Activated T-helper 1 cell treated with anti-CD3 and anti-CD28 coated beads, Interleukin-12 subunit alpha, Interleukin-12 subunit beta, Interleukin-2, Interleukin-4 antibody, amounts not matched to agents 30 ng/mL and 10 ng/mL and 1 ng/mL, durations not matched to agents 14 hours and 24 hours and 36 hours (primary cell): ENCODE measurements around the gene GPR158. TPM values are rescaled to one million over a fixed set of nuclear protein-coding genes. Genes with fewer than 3 reads are reported as not detected.
"Not testable (repeated sequence)": the region's sequence is repeated elsewhere in the genome, so short reads cannot be mapped to it uniquely, and the experiment has no call there.

ENCODE experiments used
- DNase-seq: peaks from one replicate; pipeline ENCODE4 v3.0.0; 2021; ENCODE audit warnings: low spot score
- H3K27ac Mint-ChIP-seq: one replicate; pipeline ENCODE4 v1.8.0; 2021; ENCODE audit warnings: mild to moderate bottlenecking, mixed read lengths
- H3K27me3 Mint-ChIP-seq: one replicate; pipeline ENCODE4 v1.8.0; 2022; ENCODE audit warnings: mild to moderate bottlenecking, moderate library complexity, mixed read lengths; ENCODE audit not compliant: insufficient read depth
- H3K36me3 Mint-ChIP-seq: one replicate; pipeline ENCODE4 v1.8.0; 2021; ENCODE audit warnings: low read depth, mixed read lengths
- H3K4me1 Mint-ChIP-seq: one replicate; pipeline ENCODE4 v1.8.0; 2021; ENCODE audit warnings: low read depth, mixed read lengths
- H3K4me3 Mint-ChIP-seq: one replicate; pipeline ENCODE4 v1.8.0; 2021; ENCODE audit warnings: mild to moderate bottlenecking, moderate library complexity, mixed read lengths
- H3K9me3 Mint-ChIP-seq: one replicate; pipeline ENCODE4 v1.8.0; 2021; ENCODE audit warnings: mixed read lengths
- intact Hi-C: fragments of 100-400 bp; cut with micrococcal nuclease; formaldehyde crosslinking; loops from one replicate; pipeline ENCODE4 v1.15.1; 2024
- total RNA-seq: library from RNA; stranded (reverse); gene quantifications from 2 replicates; pipeline ENCODE4 v1.2.3, GENCODE V29; 2022

The GPR158 gene
- total RNA-seq, 1 donor from 2014 or later = not detected

GRCh38 chr10:25285809-25286208, 111.0 kb downstream of the GPR158 start:
- H3K27me3 Mint-ChIP-seq = no peaks in the 10 kb centered on the region
- no peak overlapping the region for H3K4me3 Mint-ChIP-seq
- H3K9me3 Mint-ChIP-seq = peaks cover 13% of the 10 kb centered on the region
- intact Hi-C loops = no loop called here
- no peak overlapping the region for H3K27ac Mint-ChIP-seq
- no peaks in the 10 kb centered on the region for H3K4me1 Mint-ChIP-seq
- H3K36me3 Mint-ChIP-seq = no peaks in the 10 kb centered on the region
- no peak for DNase-seq

DNA sequence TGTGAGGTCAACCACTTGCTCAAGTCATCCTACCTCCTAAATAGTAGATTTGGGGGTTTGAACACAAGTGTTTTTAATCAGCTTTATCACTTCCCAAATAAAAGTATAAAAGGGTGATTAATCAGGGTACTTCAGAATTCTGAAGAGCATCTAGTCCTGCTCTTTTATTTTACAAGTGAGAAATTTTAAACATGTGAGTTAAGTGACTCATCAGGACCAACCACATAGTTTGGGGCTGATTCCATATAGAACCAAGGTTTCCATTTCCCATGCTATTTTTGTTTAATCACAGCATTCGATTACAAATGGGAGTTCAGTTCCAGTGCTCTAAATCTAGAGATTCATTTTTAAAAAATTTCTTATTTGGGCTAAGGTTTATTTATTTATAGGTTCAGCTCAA, 113.4 kb downstream of the GPR158 start:
- DNase-seq = no peak
- Mint-ChIP-seq H3K27ac (no peak overlapping the region), H3K4me3 (no peak overlapping the region), H3K9me3 (peaks cover 13% of the 10 kb centered on the region), H3K36me3 (no peaks in the 10 kb centered on the region), H3K4me1 (no peaks in the 10 kb centered on the region), H3K27me3 (no peaks in the 10 kb centered on the region)
- intact Hi-C loops = no loop called here

- Mint-ChIP-seq H3K27ac (no peak overlapping the region), H3K9me3 (no peaks in the 10 kb centered on the region), H3K27me3 (no peaks in the 10 kb centered on the region), H3K36me3 (no peaks in the 10 kb centered on the region), H3K4me1 (no peaks in the 10 kb centered on the region), H3K4me3 (no peak overlapping the region)
- intact Hi-C loops = no loop called here
- DNase-seq = no peak
Observed at GRCh38 chr10:25294032-25294926, 119.5 kb downstream of the GPR158 start.

- no peak for DNase-seq
- Mint-ChIP-seq H3K4me1 (no peaks in the 10 kb centered on the region), H3K27ac (no peak overlapping the region), H3K27me3 (no peaks in the 10 kb centered on the region), H3K4me3 (no peak overlapping the region), H3K9me3 (no peaks in the 10 kb centered on the region), H3K36me3 (no peaks in the 10 kb centered on the region)
- intact Hi-C loops = no loop called here
Observed at GRCh38 chr10:25296324-25296723, 121.5 kb downstream of the GPR158 start.

DNA sequence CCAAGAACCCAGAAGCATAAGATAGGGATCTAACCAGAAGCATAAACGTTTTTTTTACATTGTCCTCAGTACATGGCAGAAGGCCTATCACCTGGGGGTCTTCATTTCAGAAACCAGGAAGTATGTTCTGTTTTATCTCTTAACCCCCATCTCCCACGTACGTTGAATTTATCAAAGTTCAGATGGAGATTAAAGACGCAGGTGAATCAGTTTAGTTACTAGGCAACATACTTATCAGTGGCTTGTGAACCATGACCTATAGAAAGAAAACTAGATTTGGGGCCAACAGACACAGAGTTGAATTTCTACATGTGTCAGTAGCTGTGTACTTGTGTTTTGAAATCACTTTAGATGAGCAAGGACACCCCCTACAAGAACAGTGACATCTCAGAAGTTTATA, 122.7 kb downstream of the GPR158 start:
- Mint-ChIP-seq H3K9me3 (no peaks in the 10 kb centered on the region), H3K4me1 (no peaks in the 10 kb centered on the region), H3K27me3 (no peaks in the 10 kb centered on the region), H3K4me3 (no peak overlapping the region), H3K27ac (no peak overlapping the region), H3K36me3 (no peaks in the 10 kb centered on the region)
- intact Hi-C loops = no loop called here
- DNase-seq = no peak

- Mint-ChIP-seq H3K9me3 (no peaks in the 10 kb centered on the region), H3K4me1 (no peaks in the 10 kb centered on the region), H3K27me3 (no peaks in the 10 kb centered on the region), H3K4me3 (no peak overlapping the region), H3K36me3 (no peaks in the 10 kb centered on the region), H3K27ac (no peak overlapping the region)
- no peak for DNase-seq
- intact Hi-C loops = no loop called here
Observed at GRCh38 chr10:25300073-25300472, 125.3 kb downstream of the GPR158 start.

GRCh38 chr10:25304606-25305005, 129.8 kb downstream of the GPR158 start:
- H3K27ac Mint-ChIP-seq = no peak overlapping the region
- H3K9me3 Mint-ChIP-seq = peaks cover 7% of the 10 kb centered on the region
- no peaks in the 10 kb centered on the region for H3K27me3 Mint-ChIP-seq
- no peak overlapping the region for H3K4me3 Mint-ChIP-seq
- intact Hi-C loops = no loop called here
- no peaks in the 10 kb centered on the region for H3K36me3 Mint-ChIP-seq
- DNase-seq = no peak
- H3K4me1 Mint-ChIP-seq = no peaks in the 10 kb centered on the region

DNA sequence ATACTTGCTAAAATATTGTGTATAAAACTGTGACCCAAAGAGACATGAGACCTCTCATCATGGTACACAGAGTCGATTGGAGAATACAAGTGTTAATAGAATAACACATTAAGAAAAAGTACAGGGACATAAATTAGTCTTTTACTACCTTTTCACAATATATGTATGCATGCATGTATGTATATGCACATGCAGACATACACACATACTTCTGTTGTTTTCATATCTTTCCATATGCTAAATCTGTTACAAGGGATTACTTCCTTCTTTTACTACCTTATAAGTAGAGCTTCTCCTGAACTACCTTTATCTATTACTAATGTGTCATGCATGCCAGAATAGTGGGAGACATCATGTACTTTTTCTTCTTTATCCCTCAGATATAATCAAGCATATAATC, 131.6 kb downstream of the GPR158 start:
- intact Hi-C loops = no loop called here
- H3K27me3 Mint-ChIP-seq = no peaks in the 10 kb centered on the region

DNA sequence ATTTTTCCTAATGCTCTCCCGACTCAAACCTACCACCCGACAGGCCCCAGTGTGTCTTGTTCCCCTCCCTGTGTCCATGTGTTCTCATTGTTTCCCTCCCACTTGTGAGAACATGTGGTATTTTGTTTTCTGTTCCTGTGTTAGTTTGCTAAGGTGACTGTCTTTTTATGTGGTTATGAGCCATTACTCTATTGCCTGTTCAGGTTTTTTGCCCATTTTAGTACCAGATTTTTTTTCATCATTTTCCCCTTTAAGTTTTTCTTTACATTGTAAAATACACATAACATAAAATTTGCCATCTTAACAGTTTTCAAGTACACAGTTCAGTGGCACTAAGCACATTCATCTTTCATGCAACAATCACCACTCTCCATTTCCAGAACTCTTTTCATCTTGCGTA, 133.5 kb downstream of the GPR158 start:
- Mint-ChIP-seq H3K9me3 (peaks cover 12% of the 10 kb centered on the region), H3K4me3 (no peak overlapping the region), H3K27me3 (no peaks in the 10 kb centered on the region), H3K36me3 (no peaks in the 10 kb centered on the region), H3K27ac (no peak overlapping the region), H3K4me1 (no peaks in the 10 kb centered on the region)
- intact Hi-C loops = no loop called here
- no peak for DNase-seq

More for the DNA sequence above, 131.6 kb downstream of the GPR158 start:
- Mint-ChIP-seq H3K27ac (no peak overlapping the region), H3K4me3 (no peak overlapping the region), H3K4me1 (no peaks in the 10 kb centered on the region), H3K36me3 (no peaks in the 10 kb centered on the region), H3K9me3 (peaks cover 10% of the 10 kb centered on the region)
- no peak for DNase-seq

GRCh38 chr10:25317596-25318211, 142.9 kb downstream of the GPR158 start:
- H3K4me3 Mint-ChIP-seq, H3K27me3 Mint-ChIP-seq, DNase-seq, intact Hi-C loops, H3K9me3 Mint-ChIP-seq, H3K27ac Mint-ChIP-seq, H3K4me1 Mint-ChIP-seq, H3K36me3 Mint-ChIP-seq: not testable (repeated sequence)

DNA sequence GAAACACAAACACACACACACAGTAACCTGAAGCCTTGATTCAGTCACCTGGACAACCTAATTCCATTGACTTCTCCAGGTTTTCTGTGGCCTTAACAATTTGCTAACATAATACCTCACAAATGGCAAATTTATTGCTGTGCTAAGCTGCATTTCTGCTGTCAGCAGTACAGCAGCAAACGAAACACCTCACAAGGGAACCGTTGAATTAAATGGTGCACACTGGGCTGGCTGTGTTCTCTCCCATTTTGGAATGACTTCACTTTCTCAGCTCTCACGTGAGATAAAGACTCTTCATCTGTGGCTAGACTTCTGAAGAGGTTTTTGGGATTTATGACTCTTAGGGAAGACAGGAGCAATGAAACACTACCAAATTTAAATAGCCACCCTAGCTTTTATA, 152.5 kb downstream of the GPR158 start:
- Mint-ChIP-seq H3K36me3 (no peaks in the 10 kb centered on the region), H3K4me1 (no peaks in the 10 kb centered on the region), H3K27me3 (no peaks in the 10 kb centered on the region), H3K9me3 (peaks cover 6% of the 10 kb centered on the region), H3K27ac (no peak overlapping the region), H3K4me3 (no peak overlapping the region)
- intact Hi-C loops = no loop called here
- no peak for DNase-seq

DNA sequence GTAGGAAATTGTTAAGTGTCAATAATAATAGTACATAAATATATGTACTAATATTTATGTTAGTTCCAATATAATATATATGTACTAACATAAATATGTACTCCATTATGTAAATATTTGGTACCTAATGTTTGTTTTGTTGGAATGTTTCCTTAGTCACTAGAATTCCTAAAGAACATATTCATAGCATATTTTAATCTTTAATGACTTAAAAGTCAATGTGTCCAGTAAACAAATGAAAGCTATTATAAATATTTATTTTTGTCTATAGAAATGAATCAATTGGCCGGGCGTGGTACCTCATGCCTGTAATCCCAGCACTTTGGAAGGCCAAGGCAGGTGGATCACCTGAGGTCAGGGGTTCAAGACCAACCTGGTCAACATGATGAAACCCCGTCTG, 153.6 kb downstream of the GPR158 start:
- intact Hi-C loops = no loop called here
- H3K27me3 Mint-ChIP-seq = no peaks in the 10 kb centered on the region
- H3K9me3 Mint-ChIP-seq = peaks cover 6% of the 10 kb centered on the region
- no peak overlapping the region for H3K4me3 Mint-ChIP-seq
- no peak for DNase-seq
- no peaks in the 10 kb centered on the region for H3K36me3 Mint-ChIP-seq
- no peak overlapping the region for H3K27ac Mint-ChIP-seq
- H3K4me1 Mint-ChIP-seq = no peaks in the 10 kb centered on the region

DNA sequence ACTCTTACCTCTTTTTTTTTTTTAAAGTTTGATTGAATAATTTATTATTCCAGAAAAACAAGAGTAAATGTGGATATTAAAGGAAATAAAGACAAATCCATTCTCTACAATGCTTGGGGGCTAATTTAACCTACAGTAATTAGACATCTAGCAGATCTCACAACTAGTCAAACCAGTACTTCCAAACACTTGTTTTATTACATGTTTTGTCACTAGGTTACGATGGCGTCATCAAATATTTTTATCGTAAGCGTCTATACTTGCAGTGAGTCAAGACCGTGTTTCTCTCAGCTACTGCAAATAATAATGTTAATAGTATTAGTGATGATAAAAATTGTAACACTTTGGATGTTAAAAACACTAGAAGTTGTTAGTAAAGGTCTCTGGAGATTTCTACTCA, 154.8 kb downstream of the GPR158 start:
- H3K27me3 Mint-ChIP-seq, H3K4me3 Mint-ChIP-seq, H3K27ac Mint-ChIP-seq, H3K4me1 Mint-ChIP-seq, H3K9me3 Mint-ChIP-seq, DNase-seq, H3K36me3 Mint-ChIP-seq, intact Hi-C loops: not testable (repeated sequence)
